HG02840 (cell line): ENCODE data around the gene NEMF.
"Not testable (repeated sequence)": the region's sequence is repeated elsewhere in the genome, so short reads cannot be mapped to it uniquely, and the experiment has no call there.

Experiments
- ATAC-seq: cut with Tn5 transposase; IDR thresholded peaks from one replicate; pipeline ENCODE4 v1.9.1; 2021; ENCODE audit warnings: mild to moderate bottlenecking, moderate library complexity, moderate number of reproducible peaks; ENCODE audit not compliant: unreplicated experiment, low FRiP score

The NEMF gene

DNA sequence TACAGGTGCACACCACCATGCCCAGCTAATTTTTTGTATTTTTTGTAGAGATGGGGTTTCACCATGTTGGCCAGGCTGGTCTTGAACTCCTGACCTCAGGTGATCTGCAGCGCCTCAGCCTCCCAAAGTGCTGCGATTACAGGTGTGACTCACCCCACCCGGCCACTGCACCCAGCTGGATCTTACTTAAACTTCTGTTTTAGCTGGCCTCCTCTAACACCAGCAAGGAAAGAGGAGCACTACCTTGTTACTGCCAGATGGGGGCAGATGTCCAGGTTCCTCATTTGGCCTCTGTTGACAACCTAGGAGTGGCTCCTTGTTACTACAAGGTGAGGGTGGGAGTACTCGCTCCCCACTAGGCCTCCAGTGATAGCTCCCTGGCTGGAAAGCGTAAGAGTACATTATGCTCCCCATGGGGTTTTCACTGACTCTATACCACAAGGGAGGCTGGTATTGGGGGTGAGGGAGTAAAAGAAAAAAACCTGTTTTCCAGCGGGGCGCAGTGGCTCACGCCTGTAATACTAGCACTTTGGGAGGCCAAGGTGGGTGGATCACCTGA is 27.1 kb upstream of the NEMF start:
- ATAC-seq = no peak

DNA sequence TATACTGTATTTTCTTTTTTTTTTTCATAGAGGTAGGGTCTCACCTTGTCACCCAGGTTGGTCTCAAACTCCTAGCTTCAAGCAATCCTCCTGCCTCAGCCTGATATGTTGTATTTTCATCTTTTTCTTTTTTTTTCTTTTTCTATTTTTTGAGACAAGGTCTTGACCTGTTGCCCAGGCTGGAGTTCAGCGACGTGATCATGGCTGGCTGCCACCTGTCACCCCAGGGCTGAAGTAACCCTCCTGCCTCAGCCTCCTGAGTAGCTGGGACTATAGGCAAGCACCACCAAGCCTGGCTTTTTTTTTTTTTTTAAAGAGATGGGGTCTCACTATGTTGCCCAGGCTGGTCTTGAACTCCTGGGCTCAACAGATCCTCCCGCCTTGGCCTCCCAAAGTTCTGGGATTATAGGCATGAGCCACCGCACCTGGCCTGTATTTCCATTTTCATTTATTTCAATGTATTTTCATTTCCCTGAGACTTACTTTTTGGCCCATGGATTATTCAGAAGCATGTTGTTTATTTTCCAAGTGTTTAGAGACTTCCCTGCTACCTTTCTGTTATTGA is 24.1 kb upstream of the NEMF start:
- ATAC-seq = no peak

DNA sequence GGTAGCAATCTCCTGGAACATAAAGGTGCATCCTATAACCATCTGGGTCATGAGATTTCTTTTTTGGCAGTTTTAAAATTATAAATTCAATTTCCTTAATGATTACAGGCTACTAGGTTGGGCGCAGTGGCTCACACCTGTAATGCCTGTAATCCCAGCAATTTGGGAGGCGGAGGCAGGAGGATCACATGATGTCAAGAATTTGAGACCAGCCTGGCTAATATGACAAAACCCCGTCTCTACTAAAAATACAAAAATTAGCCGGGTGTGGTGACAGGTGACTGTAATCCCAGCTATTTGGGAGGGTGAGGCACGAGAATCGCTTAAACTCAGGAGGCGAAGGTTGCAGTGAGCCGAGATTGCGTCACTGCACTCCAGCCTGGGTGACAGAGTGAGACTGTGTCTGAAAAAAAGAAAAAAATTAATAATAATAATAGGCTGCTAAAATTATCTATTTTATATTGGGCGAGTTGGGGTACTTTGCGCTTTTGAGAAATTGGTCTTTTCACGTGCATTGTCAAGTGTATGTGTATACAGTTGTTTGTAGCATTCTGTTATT is 23.1 kb upstream of the NEMF start:
- ATAC-seq = no peak

DNA sequence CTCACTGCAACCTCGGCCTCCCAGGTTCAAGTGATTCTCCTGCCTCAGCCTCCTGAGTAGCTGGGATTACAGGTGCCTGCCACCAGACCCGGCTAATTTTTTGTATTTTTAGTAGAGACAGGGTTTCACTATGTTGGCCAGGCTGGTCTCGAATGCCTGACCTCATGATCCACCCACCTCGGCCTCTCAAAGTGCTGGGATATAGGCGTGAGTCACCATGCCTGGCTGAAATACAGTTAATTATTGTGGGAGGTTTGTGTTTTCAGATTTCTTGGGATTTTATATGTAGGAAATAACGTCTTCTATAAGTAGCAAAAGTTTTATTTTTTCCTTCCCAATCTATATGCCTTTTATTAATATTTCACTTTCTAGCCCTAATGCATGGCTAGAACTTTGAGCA is 21.0 kb upstream of the NEMF start:
- not testable (repeated sequence) for ATAC-seq

DNA sequence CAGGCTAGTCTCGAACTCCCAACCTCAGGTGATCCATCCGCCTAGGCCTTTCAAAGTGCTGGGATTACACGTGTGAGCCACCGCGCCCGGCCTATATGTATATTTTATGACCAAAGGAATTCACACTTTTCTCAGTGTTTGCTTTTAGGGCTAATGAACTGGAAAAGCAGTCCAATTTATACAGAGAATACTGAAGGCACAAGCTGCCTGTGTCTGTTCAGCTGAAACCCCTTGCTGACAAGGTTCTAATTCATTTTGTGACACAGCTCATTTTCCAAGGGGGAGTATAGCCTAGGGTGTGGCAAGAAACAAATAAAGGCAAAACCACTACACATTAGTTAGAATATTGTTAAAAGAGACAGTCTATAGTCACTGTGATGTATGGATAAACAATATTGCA is 18.3 kb upstream of the NEMF start:
- no peak for ATAC-seq

DNA sequence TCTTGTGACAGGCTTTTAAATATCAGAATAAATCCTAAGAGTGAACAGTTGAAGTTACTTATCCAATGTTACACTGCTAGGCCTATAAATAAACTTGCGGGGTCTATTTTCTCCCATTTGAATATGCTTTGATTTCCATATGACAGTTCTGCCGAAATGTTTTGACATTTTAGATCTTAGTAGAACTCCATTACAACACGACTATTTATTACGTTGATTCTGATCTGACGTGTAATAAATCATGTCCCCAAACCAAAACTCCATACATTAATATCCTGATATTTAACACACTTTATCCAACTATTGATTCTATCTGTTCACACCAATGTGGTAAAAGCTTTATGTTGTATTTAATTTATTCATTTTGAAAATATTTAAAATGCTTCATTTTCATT is 16.1 kb upstream of the NEMF start:
- no peak for ATAC-seq

DNA sequence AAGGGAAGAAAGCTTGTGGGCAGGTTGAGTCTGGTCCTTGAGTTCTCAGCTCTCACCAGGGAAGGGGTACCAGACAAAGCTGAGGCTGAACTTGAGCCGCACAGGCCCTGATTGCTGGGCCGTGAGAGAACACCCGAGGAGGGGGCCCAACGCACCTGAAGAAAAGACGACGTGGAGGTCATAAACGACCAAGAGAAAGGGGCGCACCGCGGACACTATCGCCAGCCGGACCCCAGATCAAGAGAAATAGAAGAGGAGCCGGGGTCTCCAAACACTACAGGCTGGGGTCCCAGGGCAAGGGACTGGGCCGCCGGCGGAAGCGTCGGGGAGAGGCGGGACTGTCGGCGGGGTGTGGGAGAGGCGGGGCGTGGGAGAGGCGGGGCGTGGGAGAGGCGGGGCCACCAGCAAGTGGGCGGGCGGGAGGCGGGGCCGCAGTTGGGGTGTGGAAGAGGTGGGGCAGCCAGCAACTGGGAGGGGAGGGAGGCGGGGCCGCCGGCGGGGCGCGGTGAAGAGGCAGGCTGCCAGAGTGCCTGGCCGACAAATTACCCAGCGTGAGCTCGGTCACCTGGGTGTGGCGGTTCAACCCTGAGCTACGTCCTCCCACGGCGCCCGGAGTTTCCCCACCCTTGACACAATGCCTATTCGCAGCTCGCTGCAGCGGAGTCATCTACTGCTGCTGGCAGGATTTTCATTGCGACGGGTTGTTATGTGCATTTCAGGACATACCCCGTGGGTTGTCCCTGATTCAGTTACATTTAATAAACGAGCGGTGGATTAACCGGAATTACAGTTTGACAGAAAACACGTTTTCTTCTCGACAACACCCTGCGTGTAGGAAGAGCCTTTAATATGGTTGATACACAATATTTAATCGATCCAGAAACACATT is 15.5 kb upstream of the NEMF start:
- peak; percentile 81 for ATAC-seq

DNA sequence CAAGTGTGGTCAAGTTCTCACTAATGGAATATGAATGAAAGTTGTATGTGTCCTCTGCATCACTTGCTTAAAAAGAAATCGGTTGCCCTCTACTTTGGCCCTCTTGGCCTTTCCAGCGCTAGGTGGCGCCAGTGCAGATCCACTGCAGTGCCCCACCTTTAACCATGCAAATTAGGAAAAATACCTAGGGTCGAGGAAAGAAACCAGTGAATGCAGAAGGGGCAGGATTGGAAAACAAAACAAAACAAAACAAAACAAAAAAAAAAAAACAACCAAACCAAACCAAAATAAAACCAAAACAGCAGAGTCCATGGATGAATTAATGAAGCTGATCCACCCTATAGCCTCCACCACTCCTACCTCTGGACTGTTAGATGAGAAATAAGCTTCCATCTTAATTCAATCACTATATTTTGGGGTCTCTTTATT is 12.9 kb upstream of the NEMF start:
- no peak for ATAC-seq

DNA sequence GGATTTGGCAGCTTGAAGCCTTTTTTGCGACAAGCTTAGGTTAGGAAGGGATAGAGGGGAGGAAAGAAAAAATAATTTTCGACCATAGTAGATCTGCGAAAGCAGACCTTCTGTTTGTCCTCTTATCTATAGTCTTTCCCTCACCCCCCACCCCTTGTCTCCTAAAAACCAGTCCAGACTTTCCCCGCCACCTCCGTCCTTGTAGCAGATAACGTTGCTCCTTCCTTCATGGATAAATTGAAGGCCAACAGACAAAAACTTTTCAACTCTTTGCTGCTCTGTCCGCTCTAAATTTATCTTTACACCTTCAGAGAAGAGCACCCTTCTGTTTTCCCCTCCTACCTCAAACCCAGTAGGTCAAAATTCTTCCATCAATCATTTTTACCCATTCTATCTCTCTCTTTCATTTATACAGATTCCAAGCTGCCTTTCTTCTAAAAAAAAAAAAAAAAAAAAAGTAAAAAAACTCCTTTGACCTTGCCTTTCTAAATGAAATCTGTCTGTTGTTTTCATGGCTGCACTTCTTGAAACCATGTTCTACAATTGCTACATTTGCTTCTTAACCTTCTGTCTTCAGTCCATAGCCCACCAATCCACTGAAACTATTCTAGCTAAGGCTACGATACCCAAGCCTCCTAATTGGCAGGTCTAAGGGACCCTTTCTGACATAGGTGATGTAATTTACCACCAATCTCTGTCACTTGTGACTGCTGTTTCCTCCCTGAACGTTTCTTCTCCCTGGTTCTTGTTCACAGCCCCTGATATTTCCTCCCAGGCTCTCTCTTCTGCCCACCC is 11.1 kb upstream of the NEMF start:
- no peak for ATAC-seq

DNA sequence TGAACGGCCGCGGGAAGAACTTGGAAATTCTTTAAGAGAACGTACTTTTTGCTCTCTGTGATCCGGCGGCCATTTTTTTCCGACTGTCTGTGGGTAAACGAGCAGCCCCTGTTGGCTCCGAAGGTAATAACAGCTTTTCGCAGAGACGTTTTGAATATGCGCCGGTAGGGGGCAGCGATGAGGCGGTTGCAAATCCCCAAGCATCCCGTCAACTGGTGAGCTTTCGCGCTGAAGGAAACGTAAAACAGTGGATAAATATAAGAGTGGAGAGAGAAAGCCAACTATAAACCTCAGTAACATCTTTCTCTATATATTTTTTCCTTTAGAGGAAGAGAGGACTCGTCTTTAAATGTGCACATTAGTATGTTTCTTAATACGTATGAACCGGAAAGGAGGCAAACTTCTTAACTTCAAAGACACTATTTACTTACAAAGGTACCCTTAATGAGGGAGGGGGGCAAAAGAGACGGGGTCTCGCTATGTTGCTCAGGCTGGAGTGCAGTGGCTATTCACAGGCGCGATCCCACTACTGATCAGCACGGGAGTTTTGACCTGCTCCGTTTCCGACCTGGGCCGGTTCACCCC is 9.6 kb upstream of the NEMF start:
- ATAC-seq = peak; percentile 30

DNA sequence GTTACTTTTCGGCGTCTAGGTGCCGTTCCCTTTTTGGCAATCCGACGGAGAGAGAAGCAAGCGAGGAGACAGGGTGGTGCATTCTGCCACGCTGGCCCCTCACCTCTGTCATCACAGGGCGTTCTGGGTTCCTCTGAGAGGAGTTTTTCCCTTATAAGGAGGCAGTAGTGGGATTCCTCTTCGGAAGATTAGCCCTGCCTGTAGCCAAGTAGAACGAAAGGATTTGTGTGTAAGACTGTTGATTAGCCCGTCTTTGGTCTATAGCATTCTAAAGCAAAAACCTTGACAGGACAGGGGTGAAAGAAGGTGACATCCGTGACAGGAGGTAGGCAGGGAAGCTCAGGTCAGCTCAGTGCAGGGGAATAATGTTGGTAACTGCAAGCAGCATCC is 9.1 kb upstream of the NEMF start:
- no peak for ATAC-seq

DNA sequence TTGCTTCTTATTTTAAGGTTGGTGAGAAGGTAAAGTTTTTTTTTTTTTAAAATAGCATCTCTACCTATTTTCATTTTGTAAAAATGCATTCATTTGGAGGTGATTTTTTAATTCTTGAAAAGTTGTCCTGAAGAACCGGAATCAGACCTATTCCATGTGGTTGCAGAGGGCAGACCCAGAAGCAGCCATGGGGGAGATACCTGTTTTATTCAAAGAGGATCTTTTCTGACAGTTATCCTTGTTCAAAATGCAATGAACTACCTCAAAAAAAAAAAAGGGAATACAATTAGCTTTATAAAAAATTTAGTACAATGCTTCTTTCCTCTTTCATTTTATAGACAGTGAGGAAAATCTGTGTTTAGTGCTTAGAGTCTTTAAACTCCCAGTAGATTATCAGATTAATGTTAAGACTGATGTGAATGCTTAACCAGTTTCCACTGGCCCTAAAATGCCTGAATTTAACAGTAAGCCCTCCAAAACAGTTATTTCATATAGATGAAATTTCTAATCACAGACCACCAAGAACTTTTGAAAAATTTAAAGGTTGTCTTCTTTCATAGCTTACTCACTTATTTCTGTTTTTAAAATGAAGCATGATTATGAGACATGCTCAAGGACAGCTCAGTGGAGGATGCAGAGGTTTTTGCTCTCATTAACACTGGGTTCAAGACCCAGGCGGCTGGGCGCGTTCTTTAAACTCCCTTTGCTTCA is 8.6 kb upstream of the NEMF start:
- ATAC-seq = no peak

DNA sequence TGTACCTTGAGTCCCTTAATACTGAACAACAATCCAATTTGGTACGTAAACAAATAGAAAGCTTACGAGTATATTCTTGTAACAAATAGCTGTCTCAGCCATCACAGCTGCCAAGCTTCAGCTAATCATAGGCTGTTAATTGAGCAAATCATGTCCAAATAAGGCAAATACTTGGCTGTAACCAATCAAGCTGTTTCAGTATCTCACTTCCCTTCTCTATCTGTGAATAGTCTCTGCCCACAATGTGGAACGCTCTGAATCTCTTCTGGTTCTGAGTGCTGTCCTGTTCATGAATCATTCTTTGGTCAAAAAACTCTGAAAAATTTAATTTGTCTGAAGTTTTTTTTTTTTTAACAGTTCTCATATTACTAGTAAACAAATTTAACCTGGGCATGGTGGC is 5.8 kb upstream of the NEMF start:
- ATAC-seq = no peak

DNA sequence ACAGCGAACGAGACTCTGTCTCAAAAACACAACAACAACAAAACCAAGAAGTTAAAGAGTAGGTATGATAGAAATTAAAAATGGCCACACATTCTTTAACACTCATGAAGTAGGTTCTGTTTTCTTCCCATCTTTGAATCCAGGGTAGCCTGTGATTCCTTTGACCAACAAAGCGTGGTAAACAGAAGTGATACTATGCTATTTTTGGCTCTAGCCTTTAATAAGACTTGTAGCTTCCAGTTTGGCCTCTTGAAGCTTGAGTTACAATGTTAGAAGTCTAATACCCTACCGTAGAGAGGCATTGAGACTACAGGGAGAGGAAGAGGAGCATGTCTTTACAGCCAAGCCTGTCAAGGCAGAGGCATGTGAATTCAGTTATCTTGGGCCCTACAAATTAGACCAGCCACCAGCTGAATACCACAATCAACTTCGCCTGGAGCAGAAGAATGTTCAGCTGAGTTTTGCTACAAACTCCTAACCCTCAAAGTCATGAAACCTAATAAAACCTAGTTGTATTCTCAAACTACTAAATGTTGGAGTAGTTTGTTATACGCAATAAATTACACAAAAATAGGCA is 4.9 kb upstream of the NEMF start:
- ATAC-seq = no peak

DNA sequence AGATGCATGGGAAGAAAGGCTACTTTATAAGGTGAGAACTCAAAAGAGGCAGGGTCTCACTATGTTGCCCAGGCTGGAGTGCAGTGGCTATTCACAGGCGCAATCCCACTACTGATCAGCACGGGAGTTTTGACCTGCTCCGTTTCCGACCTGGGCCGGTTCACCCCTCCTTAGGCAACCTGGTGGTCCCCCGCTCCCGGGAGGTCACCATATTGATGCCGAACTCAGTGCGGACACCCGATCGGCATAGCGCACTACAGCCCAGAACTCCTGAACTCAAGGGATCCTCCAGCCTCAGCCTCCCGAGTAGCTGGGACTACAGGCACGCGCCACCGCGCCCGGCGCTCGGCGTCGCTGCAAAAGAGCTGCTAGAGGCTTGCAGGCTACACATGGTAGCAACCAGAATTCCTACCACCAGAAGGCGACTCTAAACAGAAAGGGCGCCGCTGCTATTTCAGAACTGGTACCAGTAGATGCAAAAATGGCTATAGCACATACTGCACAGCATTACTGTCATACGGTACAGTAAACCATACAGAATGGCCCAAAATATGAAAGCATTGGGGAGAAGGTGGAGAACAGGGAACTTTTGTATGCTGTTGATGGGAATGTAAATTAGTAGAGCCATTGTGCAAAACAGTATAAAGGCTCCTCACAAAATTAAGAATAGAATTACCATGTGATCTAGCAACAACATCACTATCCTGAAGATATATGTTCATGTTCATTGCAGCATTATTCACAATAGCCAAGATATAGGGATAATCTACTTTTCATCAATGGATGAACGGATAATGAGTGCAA is 1.2 kb upstream of the NEMF start:
- no peak for ATAC-seq

DNA sequence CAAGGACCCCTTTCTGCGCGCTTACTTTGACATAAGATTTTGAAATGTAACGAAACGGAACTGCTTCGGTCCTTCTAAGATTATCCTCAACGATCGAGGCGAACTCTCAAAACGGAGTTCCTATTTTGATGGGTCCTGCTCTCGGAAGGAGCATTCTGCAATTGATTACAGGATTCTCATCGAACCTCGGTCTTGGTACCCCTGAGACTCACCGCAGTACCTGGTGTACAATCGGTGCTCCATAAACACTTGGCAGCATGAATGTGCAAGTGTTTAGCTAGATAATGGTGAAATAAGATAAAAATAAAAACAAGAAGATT is 530 bp upstream of the NEMF start:
- no peak for ATAC-seq

DNA sequence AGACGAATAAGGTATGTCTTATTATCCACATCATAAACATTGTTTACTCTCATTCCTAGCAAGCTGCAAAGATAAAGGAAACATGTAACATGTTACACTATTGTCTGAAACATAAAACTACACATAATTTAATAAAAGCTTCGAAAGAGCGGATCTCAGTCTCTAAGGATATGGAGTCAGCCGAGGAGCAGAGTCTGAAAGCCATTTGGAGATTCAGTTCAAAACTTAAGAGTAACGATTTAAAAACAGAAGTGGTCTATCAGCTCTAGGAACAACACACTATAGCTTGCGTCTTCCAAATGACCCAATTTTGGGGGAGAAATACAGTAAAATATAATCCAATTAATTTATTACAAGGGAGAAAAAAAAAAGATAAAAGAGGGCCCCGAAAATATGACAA is 775 bp downstream of the NEMF start:
- ATAC-seq = no peak

DNA sequence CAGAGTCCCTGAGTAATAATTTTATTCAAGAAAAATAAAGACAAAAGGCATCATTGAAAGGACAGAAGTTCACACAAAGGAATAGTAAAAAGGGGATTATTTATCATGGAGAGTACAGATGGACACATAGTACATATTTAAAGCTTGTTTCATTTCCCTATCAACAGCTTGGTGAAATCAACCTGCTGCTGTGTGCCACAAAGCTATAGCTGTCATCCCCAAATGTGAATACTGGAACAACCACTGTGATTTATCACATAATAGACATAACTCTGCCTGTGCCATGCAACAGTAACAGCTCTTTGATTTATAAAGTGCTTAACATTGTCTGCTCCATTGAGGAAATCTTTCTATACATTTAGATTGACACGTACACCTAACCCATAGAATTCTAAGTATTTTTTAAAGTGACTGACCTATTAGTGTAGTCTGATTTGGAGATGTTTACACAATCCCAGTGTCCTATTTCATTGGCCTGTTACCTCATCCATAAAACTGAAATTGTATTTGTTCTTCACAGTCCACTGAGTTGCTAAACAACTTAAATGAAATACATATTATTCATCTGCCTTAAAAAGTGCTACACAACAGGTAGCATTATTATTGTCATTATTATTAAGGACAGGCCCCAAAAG is 3.3 kb downstream of the NEMF start:
- no peak for ATAC-seq
